T-helper 1 cell treated with Interleukin-12 subunit alpha and Interleukin-12 subunit beta and Interleukin-4 antibody, amounts not matched to agents 30 μg/mL and 1 μg/mL, for 36 hours (primary cell): ENCODE measurements around the gene ICAM4.
A peak's percentile ranks its signal among the peaks of the same experiment; 100 is the strongest.
"Not testable (repeated sequence)": the region's sequence is repeated elsewhere in the genome, so short reads cannot be mapped to it uniquely, and the experiment has no call there.

Source experiments
- H3K27ac Mint-ChIP-seq: one replicate; pipeline ENCODE4 v1.8.0; 2021; ENCODE audit warnings: mild to moderate bottlenecking, mixed read lengths
- H3K27me3 Mint-ChIP-seq: one replicate; pipeline ENCODE4 v1.8.0; 2021; ENCODE audit warnings: low read depth, mixed read lengths
- H3K36me3 Mint-ChIP-seq: one replicate; pipeline ENCODE4 v1.8.0; 2021; ENCODE audit warnings: low read depth, mixed read lengths
- H3K4me1 Mint-ChIP-seq: one replicate; pipeline ENCODE4 v1.8.0; 2021; ENCODE audit warnings: low read depth, mixed read lengths
- H3K4me3 Mint-ChIP-seq: one replicate; pipeline ENCODE4 v1.8.0; 2021; ENCODE audit warnings: mild to moderate bottlenecking, moderate library complexity, mixed read lengths
- H3K9me3 Mint-ChIP-seq: one replicate; pipeline ENCODE4 v1.8.0; 2021; ENCODE audit warnings: mixed read lengths

ICAM4 gene

DNA sequence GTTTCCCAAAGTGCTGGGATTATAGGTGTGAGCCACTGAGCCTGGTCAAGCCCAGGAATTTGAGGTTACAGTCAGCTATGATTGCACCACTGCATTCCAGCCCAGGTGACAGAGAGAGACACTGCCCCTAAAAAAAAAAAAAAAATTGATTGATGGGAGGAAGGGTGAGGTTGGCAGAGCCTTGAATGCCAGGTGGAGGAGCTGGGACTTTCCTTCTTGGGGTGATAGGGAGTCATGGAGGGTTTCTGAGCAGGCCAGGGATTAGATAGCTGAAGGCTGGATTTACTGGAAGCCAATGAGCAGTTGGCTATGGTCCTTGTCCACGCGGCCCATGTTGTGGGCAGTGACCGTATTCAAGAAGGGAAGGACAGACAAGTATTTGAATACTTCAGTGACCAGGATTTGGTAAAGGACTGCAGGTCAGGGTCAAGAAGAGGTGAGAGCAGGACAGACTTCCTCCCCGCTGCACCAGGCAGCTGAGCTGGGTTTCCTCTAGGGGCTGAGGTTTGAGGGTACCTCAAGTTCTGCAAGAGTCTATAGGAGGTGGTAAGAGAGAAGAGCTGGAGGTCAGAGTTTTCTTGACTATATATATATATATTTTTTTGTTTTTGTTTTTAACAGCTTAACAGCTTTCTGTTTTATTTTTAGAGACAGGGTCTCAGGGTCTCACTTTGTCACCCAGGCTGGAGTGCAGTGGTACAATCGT is 6.9 kb upstream of the ICAM4 start:
- Mint-ChIP-seq H3K9me3 (no peaks in the 10 kb centered on the region), H3K36me3 (peaks cover 40% of the 10 kb centered on the region), H3K27ac (peak overlapping the region; percentile 78), H3K4me1 (peaks cover 17% of the 10 kb centered on the region), H3K4me3 (no peak overlapping the region), H3K27me3 (no peaks in the 10 kb centered on the region)

DNA sequence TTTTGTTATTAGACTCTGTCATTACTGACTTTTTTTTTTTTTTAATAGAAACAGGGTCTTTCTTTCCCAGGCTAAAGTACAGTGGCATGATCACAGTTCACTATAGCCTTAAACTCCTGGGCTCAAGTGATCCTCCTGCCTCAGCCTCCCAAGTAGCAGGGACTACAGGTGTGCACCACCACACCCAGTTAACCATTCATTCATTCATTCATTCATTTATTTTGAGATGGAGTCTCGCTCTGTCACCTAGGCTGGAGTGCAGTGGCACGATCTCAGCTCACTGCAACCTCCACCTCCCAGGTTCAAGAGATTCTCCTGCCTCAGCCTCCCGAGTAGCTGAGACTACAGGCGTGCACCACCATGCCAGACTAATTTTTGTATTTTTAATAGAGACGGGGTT is 4.7 kb upstream of the ICAM4 start:
- not testable (repeated sequence) for H3K9me3 Mint-ChIP-seq, H3K27me3 Mint-ChIP-seq, H3K4me3 Mint-ChIP-seq, H3K27ac Mint-ChIP-seq
- Mint-ChIP-seq H3K4me1 (peaks cover 33% of the 10 kb centered on the region), H3K36me3 (peaks cover 51% of the 10 kb centered on the region)

DNA sequence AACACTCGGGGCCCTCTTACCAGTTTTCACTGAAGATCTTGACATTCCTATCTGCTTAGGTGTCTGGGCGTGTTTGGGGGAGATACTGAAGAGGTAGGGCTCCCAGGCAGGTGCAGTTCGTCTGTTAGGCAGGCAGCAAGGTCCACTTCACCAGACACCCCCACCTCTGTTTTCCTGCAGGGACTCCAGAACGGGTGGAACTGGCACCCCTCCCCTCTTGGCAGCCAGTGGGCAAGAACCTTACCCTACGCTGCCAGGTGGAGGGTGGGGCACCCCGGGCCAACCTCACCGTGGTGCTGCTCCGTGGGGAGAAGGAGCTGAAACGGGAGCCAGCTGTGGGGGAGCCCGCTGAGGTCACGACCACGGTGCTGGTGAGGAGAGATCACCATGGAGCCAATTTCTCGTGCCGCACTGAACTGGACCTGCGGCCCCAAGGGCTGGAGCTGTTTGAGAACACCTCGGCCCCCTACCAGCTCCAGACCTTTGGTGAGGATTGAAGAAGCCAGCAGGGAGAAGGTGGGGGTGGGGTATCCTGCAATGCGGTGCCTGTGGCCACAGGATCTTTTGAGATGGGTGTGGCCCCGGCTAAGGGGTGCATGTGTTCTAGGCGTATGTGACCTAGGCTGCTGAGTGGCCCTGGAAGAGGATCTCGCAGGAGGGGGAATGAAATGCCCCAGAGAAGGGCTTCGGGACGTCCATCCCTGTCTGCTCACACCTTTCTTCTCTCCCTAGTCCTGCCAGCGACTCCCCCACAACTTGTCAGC is 3.3 kb upstream of the ICAM4 start:
- H3K27me3 Mint-ChIP-seq = peaks cover 10% of the 10 kb centered on the region
- H3K27ac Mint-ChIP-seq = no peak overlapping the region
- H3K9me3 Mint-ChIP-seq = no peaks in the 10 kb centered on the region
- peaks cover 33% of the 10 kb centered on the region for H3K4me1 Mint-ChIP-seq
- H3K4me3 Mint-ChIP-seq = no peak overlapping the region
- H3K36me3 Mint-ChIP-seq = peaks cover 41% of the 10 kb centered on the region

DNA sequence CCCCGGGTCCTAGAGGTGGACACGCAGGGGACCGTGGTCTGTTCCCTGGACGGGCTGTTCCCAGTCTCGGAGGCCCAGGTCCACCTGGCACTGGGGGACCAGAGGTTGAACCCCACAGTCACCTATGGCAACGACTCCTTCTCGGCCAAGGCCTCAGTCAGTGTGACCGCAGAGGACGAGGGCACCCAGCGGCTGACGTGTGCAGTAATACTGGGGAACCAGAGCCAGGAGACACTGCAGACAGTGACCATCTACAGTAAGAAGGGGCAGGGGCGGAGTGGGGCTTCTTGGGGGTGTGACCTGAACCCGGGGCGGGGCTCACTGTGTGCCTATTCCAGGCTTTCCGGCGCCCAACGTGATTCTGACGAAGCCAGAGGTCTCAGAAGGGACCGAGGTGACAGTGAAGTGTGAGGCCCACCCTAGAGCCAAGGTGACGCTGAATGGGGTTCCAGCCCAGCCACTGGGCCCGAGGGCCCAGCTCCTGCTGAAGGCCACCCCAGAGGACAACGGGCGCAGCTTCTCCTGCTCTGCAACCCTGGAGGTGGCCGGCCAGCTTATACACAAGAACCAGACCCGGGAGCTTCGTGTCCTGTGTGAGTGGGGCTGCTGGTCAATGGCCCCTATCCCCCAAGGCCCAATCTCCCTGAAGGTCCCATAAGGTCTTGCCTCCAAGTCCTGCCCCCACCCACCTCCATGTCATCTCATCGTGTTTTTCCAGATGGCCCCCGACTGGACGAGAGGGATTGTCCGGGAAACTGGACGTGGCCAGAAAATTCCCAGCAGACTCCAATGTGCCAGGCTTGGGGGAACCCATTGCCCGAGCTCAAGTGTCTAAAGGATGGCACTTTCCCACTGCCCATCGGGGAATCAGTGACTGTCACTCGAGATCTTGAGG is 2.4 kb upstream of the ICAM4 start:
- Mint-ChIP-seq H3K4me1 (peaks cover 39% of the 10 kb centered on the region), H3K36me3 (peaks cover 37% of the 10 kb centered on the region), H3K27me3 (peaks cover 18% of the 10 kb centered on the region), H3K9me3 (no peaks in the 10 kb centered on the region), H3K27ac (no peak overlapping the region), H3K4me3 (no peak overlapping the region)

DNA sequence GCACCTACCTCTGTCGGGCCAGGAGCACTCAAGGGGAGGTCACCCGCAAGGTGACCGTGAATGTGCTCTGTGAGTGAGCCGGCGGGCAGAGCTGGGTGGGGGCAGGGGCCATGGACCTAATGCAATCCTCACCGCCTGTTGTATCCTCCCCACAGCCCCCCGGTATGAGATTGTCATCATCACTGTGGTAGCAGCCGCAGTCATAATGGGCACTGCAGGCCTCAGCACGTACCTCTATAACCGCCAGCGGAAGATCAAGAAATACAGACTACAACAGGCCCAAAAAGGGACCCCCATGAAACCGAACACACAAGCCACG is 1.8 kb upstream of the ICAM4 start:
- peaks cover 34% of the 10 kb centered on the region for H3K36me3 Mint-ChIP-seq
- peaks cover 21% of the 10 kb centered on the region for H3K27me3 Mint-ChIP-seq
- no peak overlapping the region for H3K27ac Mint-ChIP-seq
- peaks cover 37% of the 10 kb centered on the region for H3K4me1 Mint-ChIP-seq
- peak overlapping the region; percentile 0 for H3K4me3 Mint-ChIP-seq
- no peaks in the 10 kb centered on the region for H3K9me3 Mint-ChIP-seq

DNA sequence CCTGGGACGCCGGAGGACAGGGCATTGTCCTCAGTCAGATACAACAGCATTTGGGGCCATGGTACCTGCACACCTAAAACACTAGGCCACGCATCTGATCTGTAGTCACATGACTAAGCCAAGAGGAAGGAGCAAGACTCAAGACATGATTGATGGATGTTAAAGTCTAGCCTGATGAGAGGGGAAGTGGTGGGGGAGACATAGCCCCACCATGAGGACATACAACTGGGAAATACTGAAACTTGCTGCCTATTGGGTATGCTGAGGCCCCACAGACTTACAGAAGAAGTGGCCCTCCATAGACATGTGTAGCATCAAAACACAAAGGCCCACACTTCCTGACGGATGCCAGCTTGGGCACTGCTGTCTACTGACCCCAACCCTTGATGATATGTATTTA is 1.4 kb upstream of the ICAM4 start:
- no peak overlapping the region for H3K27ac Mint-ChIP-seq
- H3K27me3 Mint-ChIP-seq = peaks cover 26% of the 10 kb centered on the region
- peak overlapping the region; percentile 0 for H3K4me3 Mint-ChIP-seq
- no peaks in the 10 kb centered on the region for H3K9me3 Mint-ChIP-seq
- H3K4me1 Mint-ChIP-seq = peaks cover 38% of the 10 kb centered on the region
- H3K36me3 Mint-ChIP-seq = peaks cover 31% of the 10 kb centered on the region

DNA sequence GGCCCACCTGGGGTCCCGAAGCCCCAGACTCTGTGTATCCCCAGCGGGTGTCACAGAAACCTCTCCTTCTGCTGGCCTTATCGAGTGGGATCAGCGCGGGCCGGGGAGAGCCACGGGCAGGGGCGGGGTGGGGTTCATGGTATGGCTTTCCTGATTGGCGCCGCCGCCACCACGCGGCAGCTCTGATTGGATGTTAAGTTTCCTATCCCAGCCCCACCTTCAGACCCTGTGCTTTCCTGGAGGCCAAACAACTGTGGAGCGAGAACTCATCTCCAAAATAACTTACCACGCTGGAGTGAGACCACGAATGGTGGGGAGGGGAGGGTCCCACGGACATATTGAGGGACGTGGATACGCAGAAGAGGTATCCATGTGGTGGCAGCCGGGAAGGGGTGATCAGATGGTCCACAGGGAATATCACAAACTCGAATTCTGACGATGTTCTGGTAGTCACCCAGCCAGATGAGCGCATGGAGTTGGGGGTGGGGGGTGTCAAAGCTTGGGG is 2.0 kb downstream of the ICAM4 start:
- Mint-ChIP-seq H3K4me3 (peak overlapping the region; percentile 66), H3K4me1 (peaks cover 57% of the 10 kb centered on the region), H3K9me3 (no peaks in the 10 kb centered on the region), H3K27me3 (peaks cover 59% of the 10 kb centered on the region), H3K36me3 (peaks cover 24% of the 10 kb centered on the region), H3K27ac (peak overlapping the region; percentile 72)

DNA sequence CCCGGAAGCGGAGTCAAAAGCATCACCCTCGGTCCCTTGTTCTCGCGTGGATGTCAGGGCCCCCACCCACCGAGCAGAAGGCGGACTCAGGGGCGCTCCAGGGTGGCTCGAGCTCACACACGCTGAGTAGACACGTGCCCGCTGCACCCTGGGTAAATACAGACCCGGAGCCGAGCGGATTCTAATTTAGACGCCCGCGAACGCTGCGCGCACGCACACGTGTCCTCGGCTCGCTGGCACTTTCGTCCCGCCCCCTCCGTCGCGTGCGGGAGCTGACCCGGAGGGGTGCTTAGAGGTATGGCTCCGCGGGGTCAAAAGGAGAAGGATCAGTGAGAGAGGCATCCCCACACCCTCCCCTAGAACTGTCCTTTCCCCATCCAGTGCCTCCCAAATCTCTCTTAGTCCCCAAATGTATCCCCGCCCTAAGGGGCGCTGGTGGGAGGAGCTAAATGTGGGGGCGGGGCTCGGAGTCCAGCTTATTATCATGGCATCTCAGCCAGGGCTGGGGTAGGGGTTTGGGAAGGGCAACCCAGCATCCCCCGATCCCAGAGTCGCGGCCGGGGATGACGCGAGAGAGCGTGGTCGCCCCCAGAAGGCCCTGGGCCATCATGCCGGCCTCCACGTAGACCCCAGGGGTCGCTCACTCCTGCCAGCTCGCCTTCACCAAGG is 2.5 kb downstream of the ICAM4 start:
- H3K36me3 Mint-ChIP-seq = peaks cover 20% of the 10 kb centered on the region
- H3K4me3 Mint-ChIP-seq = peak overlapping the region; percentile 66
- no peaks in the 10 kb centered on the region for H3K9me3 Mint-ChIP-seq
- peak overlapping the region; percentile 15 for H3K27ac Mint-ChIP-seq
- H3K4me1 Mint-ChIP-seq = peaks cover 57% of the 10 kb centered on the region
- H3K27me3 Mint-ChIP-seq = peaks cover 65% of the 10 kb centered on the region

DNA sequence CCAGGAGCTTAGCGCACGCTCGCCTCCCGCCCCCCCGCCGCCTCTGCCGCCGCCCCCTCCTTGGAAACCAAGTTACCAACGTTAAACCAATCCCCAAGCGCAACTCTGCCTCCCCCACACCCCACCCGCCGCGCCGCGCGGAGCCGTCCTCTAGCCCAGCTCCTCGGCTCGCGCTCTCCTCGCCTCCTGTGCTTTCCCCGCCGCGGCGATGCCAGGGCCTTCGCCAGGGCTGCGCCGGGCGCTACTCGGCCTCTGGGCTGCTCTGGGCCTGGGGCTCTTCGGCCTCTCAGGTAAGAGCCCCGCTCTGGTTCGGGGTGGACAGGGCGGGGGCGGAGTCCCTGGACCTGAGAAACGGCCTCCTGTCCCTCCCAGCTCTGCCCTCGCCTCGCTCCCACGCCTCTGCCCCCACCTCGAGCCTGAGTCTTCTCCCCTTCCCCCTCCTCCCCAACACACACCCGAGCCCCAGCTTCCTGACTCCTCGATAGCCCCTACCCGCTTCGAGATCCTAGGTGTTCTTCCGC is 3.1 kb downstream of the ICAM4 start, which contains the start of gene ICAM5:
ICAM5 (plus strand) TSS at position 117 of the 521 bp plus-strand sequence; CDS start at position 209, 92 bp downstream.
- Mint-ChIP-seq H3K4me3 (peak within 1 kb of the TSS; percentile 81), H3K27me3 (peaks cover 71% of the 10 kb centered on the region)

DNA sequence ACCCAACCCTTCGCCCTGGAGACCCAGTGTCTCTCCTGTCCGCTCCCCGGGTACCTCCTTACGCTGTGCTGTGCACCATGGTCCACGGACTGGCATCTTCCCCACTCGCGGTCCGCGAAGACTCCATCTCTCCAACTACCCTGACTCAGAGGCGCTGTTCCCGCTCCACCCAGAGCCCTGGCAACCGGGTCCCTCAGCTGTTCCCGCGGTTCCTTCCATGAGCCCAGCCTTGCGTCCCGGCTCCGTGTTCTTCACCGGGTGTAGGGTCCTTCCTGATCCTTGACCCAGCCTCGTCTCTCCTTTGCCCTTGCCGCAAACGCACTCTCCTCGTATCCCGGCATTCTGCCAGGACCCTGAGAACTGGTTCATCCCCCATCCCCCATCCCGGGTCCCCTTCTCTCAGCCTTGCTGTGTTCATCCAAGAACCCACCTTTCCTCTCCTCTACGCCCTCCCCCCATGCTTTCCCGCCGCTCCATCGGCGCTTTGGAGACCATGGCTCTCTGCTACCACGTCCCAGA is 3.7 kb downstream of the ICAM4 start:
- H3K4me1 Mint-ChIP-seq = peaks cover 48% of the 10 kb centered on the region
- peaks cover 11% of the 10 kb centered on the region for H3K36me3 Mint-ChIP-seq

More for the DNA sequence above, 3.1 kb downstream of the ICAM4 start, which contains the start of gene ICAM5:
- H3K4me1 Mint-ChIP-seq = peaks cover 54% of the 10 kb centered on the region
- peak within 1 kb of the TSS; percentile 84 for H3K27ac Mint-ChIP-seq
- no peaks in the 10 kb centered on the region for H3K9me3 Mint-ChIP-seq
- peaks cover 16% of the 10 kb centered on the region for H3K36me3 Mint-ChIP-seq

DNA sequence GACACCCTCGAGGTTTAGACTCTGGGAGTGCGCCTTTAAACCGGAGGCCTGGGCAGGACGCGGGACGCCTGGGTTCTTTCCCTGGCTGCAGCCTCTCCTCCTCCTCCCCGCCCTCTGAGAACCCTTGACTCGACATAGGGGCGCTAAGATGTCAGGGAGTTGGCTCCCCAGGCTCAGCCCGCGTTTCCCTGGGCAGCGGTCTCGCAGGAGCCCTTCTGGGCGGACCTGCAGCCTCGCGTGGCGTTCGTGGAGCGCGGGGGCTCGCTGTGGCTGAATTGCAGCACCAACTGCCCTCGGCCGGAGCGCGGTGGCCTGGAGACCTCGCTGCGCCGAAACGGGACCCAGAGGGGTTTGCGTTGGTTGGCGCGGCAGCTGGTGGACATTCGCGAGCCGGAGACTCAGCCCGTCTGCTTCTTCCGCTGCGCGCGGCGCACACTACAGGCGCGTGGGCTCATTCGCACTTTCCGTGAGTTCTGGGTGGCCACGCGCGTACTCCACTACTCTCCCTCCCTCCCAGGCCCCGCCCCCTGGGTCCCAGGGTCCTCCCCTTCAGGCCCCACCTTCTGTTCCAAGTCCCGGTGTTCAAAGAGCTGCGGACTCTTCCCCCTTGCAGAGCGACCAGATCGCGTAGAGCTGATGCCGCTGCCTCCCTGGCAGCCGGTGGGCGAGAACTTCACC is 4.3 kb downstream of the ICAM4 start:
- Mint-ChIP-seq H3K27me3 (peaks cover 80% of the 10 kb centered on the region), H3K36me3 (peaks cover 6% of the 10 kb centered on the region), H3K4me3 (peak overlapping the region; percentile 81), H3K4me1 (peaks cover 48% of the 10 kb centered on the region), H3K27ac (peak overlapping the region; percentile 84), H3K9me3 (no peaks in the 10 kb centered on the region)

More for the DNA sequence above, 3.7 kb downstream of the ICAM4 start:
- peak overlapping the region; percentile 84 for H3K27ac Mint-ChIP-seq
- peak overlapping the region; percentile 81 for H3K4me3 Mint-ChIP-seq
- H3K9me3 Mint-ChIP-seq = no peaks in the 10 kb centered on the region
- H3K27me3 Mint-ChIP-seq = peaks cover 74% of the 10 kb centered on the region

DNA sequence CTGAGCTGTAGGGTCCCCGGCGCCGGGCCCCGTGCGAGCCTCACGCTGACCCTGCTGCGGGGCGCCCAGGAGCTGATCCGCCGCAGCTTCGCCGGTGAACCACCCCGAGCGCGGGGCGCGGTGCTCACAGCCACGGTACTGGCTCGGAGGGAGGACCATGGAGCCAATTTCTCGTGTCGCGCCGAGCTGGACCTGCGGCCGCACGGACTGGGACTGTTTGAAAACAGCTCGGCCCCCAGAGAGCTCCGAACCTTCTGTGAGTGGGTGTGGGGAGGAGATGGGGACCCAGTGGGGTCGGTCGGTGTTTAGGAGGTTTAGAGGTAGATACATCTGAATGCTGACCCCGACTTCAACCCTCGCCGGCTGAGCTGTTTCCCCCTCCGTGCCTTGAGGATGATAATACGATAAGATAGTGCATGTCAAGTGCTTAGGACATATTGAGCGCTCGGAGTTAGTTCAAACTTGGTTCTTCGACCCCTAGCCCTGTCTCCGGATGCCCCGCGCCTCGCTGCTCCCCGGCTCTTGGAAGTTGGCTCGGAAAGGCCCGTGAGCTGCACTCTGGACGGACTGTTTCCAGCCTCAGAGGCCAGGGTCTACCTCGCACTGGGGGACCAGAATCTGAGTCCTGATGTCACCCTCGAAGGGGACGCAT is 4.9 kb downstream of the ICAM4 start:
- H3K27ac Mint-ChIP-seq = peak overlapping the region; percentile 59
- H3K27me3 Mint-ChIP-seq = peaks cover 82% of the 10 kb centered on the region
- peaks cover 1% of the 10 kb centered on the region for H3K36me3 Mint-ChIP-seq
- peak overlapping the region; percentile 81 for H3K4me3 Mint-ChIP-seq
- H3K4me1 Mint-ChIP-seq = peaks cover 42% of the 10 kb centered on the region
- no peaks in the 10 kb centered on the region for H3K9me3 Mint-ChIP-seq
